ENCODE data around the gene SAMD15. TPM values are rescaled to one million over a fixed set of nuclear protein-coding genes. Genes with fewer than 3 reads are reported as not detected.

Gene SAMD15
- 0.53 and 0.64 TPM in 2 replicates for total RNA-seq

GRCh38 chr14:77376771-77377501 is at the start of gene SAMD15, which contains the start of gene TMED8:
TSS of gene SAMD15 (plus strand) at chr14:77377379. CDS start at chr14:77377419, 40 bp downstream.
TSS of gene TMED8 (minus strand) at chr14:77377094. CDS start at chr14:77377053, 41 bp downstream.

GRCh38 chr14:77423423-77423822 is 46.2 kb downstream of the SAMD15 start, which contains the start of gene NOXRED1:
TSS of gene NOXRED1 (minus strand) at chr14:77423523. CDS start at chr14:77422889, 634 bp downstream.

Other genes starting within 250 kb of the SAMD15 start
- gene ZDHHC22, start 235.6 kb upstream of the SAMD15 start, total RNA-seq = not detected in 2 replicates
- not detected in 2 replicates for gene TMEM63C, start 195.6 kb upstream of the SAMD15 start, total RNA-seq
- not detected in 2 replicates for gene NGB, start 106.2 kb upstream of the SAMD15 start, total RNA-seq
- 5.6 and 22.6 TPM in 2 replicates for gene POMT2, start 56.5 kb upstream of the SAMD15 start, total RNA-seq
- 18.4 and 20.8 TPM in 2 replicates for gene GSTZ1, start 56.3 kb upstream of the SAMD15 start, total RNA-seq
- 7.8 and 8.1 TPM in 2 replicates for gene TMED8, start 285 bp upstream of the SAMD15 start, total RNA-seq
- not detected in 2 replicates for gene NOXRED1, start 46.1 kb downstream of the SAMD15 start, total RNA-seq
- 17.9 and 28.8 TPM in 2 replicates for gene VIPAS39, start 80.2 kb downstream of the SAMD15 start, total RNA-seq
- 173 and 193 TPM in 2 replicates for gene AHSA1, start 80.7 kb downstream of the SAMD15 start, total RNA-seq
- gene ISM2, start 121.4 kb downstream of the SAMD15 start, total RNA-seq = 0.07 and 0.10 TPM in 2 replicates
- 38.9 and 41.4 TPM in 2 replicates for gene SPTLC2, start 239.3 kb downstream of the SAMD15 start, total RNA-seq

Data from mammary microvascular endothelial cell (primary cell).